CD8-positive, alpha-beta memory T cell (primary cell): Measurements from ENCODE around the gene RNU11. TPM values are rescaled to one million over a fixed set of nuclear protein-coding genes. Genes with fewer than 3 reads are reported as not detected.
"Not testable (repeated sequence)": the region's sequence is repeated elsewhere in the genome, so short reads cannot be mapped to it uniquely, and the experiment has no call there.

Experiments
- CTCF ChIA-PET: fragments of 350-600 bp; sonication (Branson Sonifier 250); formaldehyde crosslinking; loops from one replicate; lab custom pipeline; 2021; ENCODE audit warnings: antibody characterized with exemption; lab: Charles Lee
- POLR2A ChIA-PET: fragments of 350-600 bp; sonication (Branson Sonifier 250); formaldehyde crosslinking; loops from one replicate; lab custom pipeline; 2021; ENCODE audit warnings: antibody characterized with exemption; lab: Charles Lee
- DNase-seq, 5 donors: peaks; one replicate each; pipeline versions ENCODE4 v3.0.0 to v3.0.0-alpha.2; 2020 to 2022; ENCODE audit warnings: mixed read lengths in 1 of 5
- H3K27ac ChIP-seq: one replicate; pipeline ENCODE4 v1.7.0; 2013; ENCODE audit warnings: low read depth, mild to moderate bottlenecking, low read length, moderate library complexity
- H3K27me3 ChIP-seq: 2 replicates; pipeline ENCODE4 v1.7.0; 2013; ENCODE audit warnings: low read length, mild to moderate bottlenecking; ENCODE audit not compliant: insufficient read depth, poor library complexity, severe bottlenecking
- H3K36me3 ChIP-seq: 2 replicates; pipeline ENCODE4 v1.7.0; 2013; ENCODE audit warnings: mild to moderate bottlenecking, low read length, moderate library complexity; ENCODE audit not compliant: insufficient read depth
- H3K4me1 ChIP-seq: 2 replicates; pipeline ENCODE4 v1.7.0; 2013; ENCODE audit warnings: mild to moderate bottlenecking, low read length, moderate library complexity; ENCODE audit not compliant: insufficient read depth
- H3K4me3 ChIP-seq: 2 replicates; pipeline ENCODE4 v1.7.0; 2013; ENCODE audit warnings: mild to moderate bottlenecking, low read length
- H3K9me3 ChIP-seq: 2 replicates; pipeline ENCODE4 v1.7.0; 2013; ENCODE audit warnings: mild to moderate bottlenecking, low read length
- H3K27ac Mint-ChIP-seq, 8 donors: one replicate each; pipeline ENCODE4 v1.8.0; 2020 to 2021; ENCODE audit warnings: mixed read lengths in 8 of 8, mild to moderate bottlenecking in 6 of 8, inconsistent platforms in 3 of 8, moderate library complexity in 3 of 8
- H3K27me3 Mint-ChIP-seq, 2 donors: one replicate each; pipeline ENCODE4 v1.8.0; 2020 to 2021; ENCODE audit warnings: mixed read lengths in 2 of 2, mild to moderate bottlenecking in 1 of 2, moderate library complexity in 1 of 2
- H3K36me3 Mint-ChIP-seq, 3 donors: one replicate each; pipeline ENCODE4 v1.8.0; 2020 to 2021; ENCODE audit warnings: mixed read lengths in 3 of 3, inconsistent platforms in 1 of 3, mild to moderate bottlenecking in 1 of 3
- H3K4me1 Mint-ChIP-seq, 3 donors: one replicate each; pipeline ENCODE4 v1.8.0; 2020 to 2021; ENCODE audit warnings: mixed read lengths in 3 of 3, inconsistent platforms in 1 of 3, mild to moderate bottlenecking in 1 of 3
- H3K4me3 Mint-ChIP-seq, 7 donors: one replicate each; pipeline ENCODE4 v1.8.0; 2020 to 2021; ENCODE audit warnings: mixed read lengths in 7 of 7, mild to moderate bottlenecking in 6 of 7, moderate library complexity in 4 of 7, inconsistent platforms in 2 of 7
- H3K9me3 Mint-ChIP-seq, 5 donors: one replicate each; pipeline ENCODE4 v1.8.0; 2020 to 2022; ENCODE audit warnings: mixed read lengths in 5 of 5, mild to moderate bottlenecking in 3 of 5, moderate library complexity in 2 of 5, inconsistent platforms in 1 of 5
- polyA plus RNA-seq: library from polyadenylated mRNA; unstranded; fragments of 300-500 nt; fragmentation: Illumina TruSeq; gene quantifications from one replicate; pipeline ENCODE4 v1.2.3, GENCODE V29; 2021
- total RNA-seq, 2 experiments: library from RNA; stranded (reverse); gene quantifications; one replicate each; pipeline ENCODE4 v1.2.3, GENCODE V29; 2021

RNU11 gene
- total and polyA plus RNA-seq, 3 experiments from 2014 or later, result not detected

GRCh38 chr1:28666806-28667205 is 18.4 kb downstream of the RNU11 start:
- Histone ChIP-seq H3K27ac (no peak overlapping the region), H3K4me3 (no peak overlapping the region), H3K4me1 (peaks cover 5% of the 10 kb centered on the region), H3K9me3 (no peaks in the 10 kb centered on the region), H3K27me3 (no peaks in the 10 kb centered on the region), H3K36me3 (no peaks in the 10 kb centered on the region)
- Mint-ChIP-seq H3K4me3 (peak overlapping the region in 2 of 7 donors; percentile 19 to 24), H3K9me3 (no peaks in the 10 kb centered on the region), H3K4me1 (peaks cover 16 to 27% (median 18%) of the 10 kb centered on the region in 3 donors), H3K27me3 (peaks cover 0 to 1% of the 10 kb centered on the region in 2 donors), H3K36me3 (peaks cover 0 to 11% (median 0%) of the 10 kb centered on the region in 3 donors), H3K27ac (peak overlapping the region in 6 of 8 donors; percentile 21 to 87 (median 62))
- ChIA-PET CTCF (interaction anchor here (3.3 to 4.4 kb wide), 2 partner anchors 19 to 22 kb away, joined by 14 to 31 read pairs; partner anchors contain the start of genes RNU11 and TAF12), POLR2A (interaction anchor here (3.0 kb wide), 2 partner anchors 18 to 70 kb away, joined by 34 to 83 read pairs; partner anchors contain the start of genes RNU11 and YTHDF2)
- no peak for DNase-seq

GRCh38 chr1:28668191-28668955 is 20.0 kb downstream of the RNU11 start, which contains the start of gene GMEB1:
GMEB1 (plus strand) TSS chr1:28668784; CDS start chr1:28683613, 14,829 bp downstream.
- ChIA-PET CTCF (interaction anchor here (1.0 to 4.4 kb wide), 5 partner anchors 16 to 87 kb away, joined by 3 to 31 read pairs (median 14); partner anchors contain the start of genes RNU11, TAF12 and YTHDF2), POLR2A (interaction anchor here (0.6 to 3.0 kb wide), 20 partner anchors 10 to 513 kb away, joined by 3 to 83 read pairs (median 6); partner anchors contain the start of genes MED18, PHACTR4, RCC1 and RNU11)
- H3K4me3 Mint-ChIP-seq, result peak within 1 kb of the TSS; percentile 92 to 97 (median 95)
- H3K4me1 ChIP-seq, result peaks cover 5% of the 10 kb centered on the region
- H3K4me1 Mint-ChIP-seq, result peaks cover 17 to 30% (median 23%) of the 10 kb centered on the region in 3 donors
- peak within 1 kb of the TSS; percentile 94 for H3K27ac ChIP-seq
- peak within 1 kb of the TSS; percentile 97 to 100 (median 99) for H3K27ac Mint-ChIP-seq
- peak within 1 kb of the TSS; percentile 93 for H3K4me3 ChIP-seq
- H3K27me3 Mint-ChIP-seq, result peaks cover 0 to 1% of the 10 kb centered on the region in 2 donors
- peak; percentile 76 to 90 (median 82) for DNase-seq
- H3K36me3 Mint-ChIP-seq, result peaks cover 0 to 13% (median 0%) of the 10 kb centered on the region in 3 donors
- H3K9me3 ChIP-seq, result no peaks in the 10 kb centered on the region
- H3K9me3 Mint-ChIP-seq, result no peaks in the 10 kb centered on the region
- H3K27me3 ChIP-seq, result no peaks in the 10 kb centered on the region
- H3K36me3 ChIP-seq, result no peaks in the 10 kb centered on the region

GRCh38 chr1:28668956-28669723 is 20.7 kb downstream of the RNU11 start:
- Mint-ChIP-seq H3K9me3 (no peaks in the 10 kb centered on the region), H3K4me3 (peak overlapping the region; percentile 91 to 97 (median 95)), H3K27ac (peak overlapping the region; percentile 96 to 99 (median 96)), H3K27me3 (peaks cover 0 to 1% of the 10 kb centered on the region in 2 donors), H3K4me1 (peaks cover 16 to 30% (median 23%) of the 10 kb centered on the region in 3 donors), H3K36me3 (peaks cover 0 to 14% (median 0%) of the 10 kb centered on the region in 3 donors)
- Histone ChIP-seq H3K4me1 (peaks cover 5% of the 10 kb centered on the region), H3K36me3 (no peaks in the 10 kb centered on the region), H3K4me3 (peak overlapping the region; percentile 93), H3K27me3 (no peaks in the 10 kb centered on the region), H3K27ac (peak overlapping the region; percentile 94), H3K9me3 (no peaks in the 10 kb centered on the region)
- ChIA-PET CTCF (interaction anchor here (0.8 to 4.4 kb wide), 5 partner anchors 21 to 162 kb away, joined by 3 to 31 read pairs (median 14); partner anchors contain the start of genes RNU11, TAF12 and YTHDF2), POLR2A (interaction anchor here (0.5 to 3.0 kb wide), 15 partner anchors 18 to 513 kb away, joined by 3 to 83 read pairs (median 6); partner anchors contain the start of genes MED18, PHACTR4, RCC1 and RNU11)
- DNase-seq, result peak; percentile 26 to 66 (median 47)

GRCh38 chr1:28671254-28671780 is 22.9 kb downstream of the RNU11 start:
- Histone ChIP-seq H3K9me3 (no peaks in the 10 kb centered on the region), H3K36me3 (no peaks in the 10 kb centered on the region), H3K27me3 (no peaks in the 10 kb centered on the region), H3K27ac (no peak overlapping the region), H3K4me1 (peaks cover 5% of the 10 kb centered on the region), H3K4me3 (no peak overlapping the region)
- ChIA-PET POLR2A (no interaction called here), CTCF (interaction anchor here (1.0 to 1.1 kb wide), 2 partner anchors 23 to 312 kb away, joined by 3 read pairs; partner anchors contain the start of gene RNU11)
- H3K4me3 Mint-ChIP-seq, result peak overlapping the region in 1 of 7 donors; percentile 22
- no peak overlapping the region for H3K27ac Mint-ChIP-seq
- peaks cover 0 to 21% (median 0%) of the 10 kb centered on the region in 3 donors for H3K36me3 Mint-ChIP-seq
- DNase-seq, result no peak
- H3K27me3 Mint-ChIP-seq, result peaks cover 0 to 1% of the 10 kb centered on the region in 2 donors
- H3K4me1 Mint-ChIP-seq, result peaks cover 15 to 29% (median 27%) of the 10 kb centered on the region in 3 donors
- H3K9me3 Mint-ChIP-seq, result no peaks in the 10 kb centered on the region

- H3K27me3 Mint-ChIP-seq, H3K36me3 ChIP-seq, H3K9me3 Mint-ChIP-seq, H3K9me3 ChIP-seq, H3K27ac ChIP-seq, DNase-seq, H3K4me3 ChIP-seq, H3K27me3 ChIP-seq, H3K4me1 ChIP-seq: not testable (repeated sequence)
- CTCF ChIA-PET, result interaction anchor here (1.1 kb wide), 1 partner anchor 32 kb away, joined by 3 read pairs; no protein-coding TSS in a partner anchor
- Mint-ChIP-seq H3K4me1 (peaks cover 14 to 27% (median 25%) of the 10 kb centered on the region in 3 donors), H3K36me3 (peaks cover 0 to 23% (median 2%) of the 10 kb centered on the region in 3 donors), H3K4me3 (peak overlapping the region in 2 of 7 donors; percentile 42 to 73), H3K27ac (peak overlapping the region in 1 of 8 donors; percentile 29)
- POLR2A ChIA-PET, result interaction anchor here (0.6 kb wide), 1 partner anchor 252 kb away, joined by 4 read pairs; no protein-coding TSS in a partner anchor
Observed at GRCh38 chr1:28672971-28673370, 24.6 kb downstream of the RNU11 start.

- peaks cover 0 to 16% (median 2%) of the 10 kb centered on the region in 3 donors for H3K36me3 Mint-ChIP-seq
- Histone ChIP-seq H3K36me3 (no peaks in the 10 kb centered on the region), H3K4me1 (no peaks in the 10 kb centered on the region), H3K27ac (no peak overlapping the region), H3K27me3 (no peaks in the 10 kb centered on the region), H3K4me3 (no peak overlapping the region), H3K9me3 (no peaks in the 10 kb centered on the region)
- H3K27ac Mint-ChIP-seq, result no peak overlapping the region
- H3K4me1 Mint-ChIP-seq, result peaks cover 7 to 15% (median 11%) of the 10 kb centered on the region in 3 donors
- H3K4me3 Mint-ChIP-seq, result no peak overlapping the region
- POLR2A ChIA-PET, result interaction anchor here (0.6 to 0.7 kb wide), 3 partner anchors 13 to 371 kb away, joined by 3 to 6 read pairs (median 4); no protein-coding TSS in a partner anchor
- no peak for DNase-seq
- CTCF ChIA-PET, result interaction anchor here (2.0 kb wide), 1 partner anchor 61 kb away, joined by 6 read pairs; the partner anchor contains the start of gene YTHDF2
- no peaks in the 10 kb centered on the region for H3K9me3 Mint-ChIP-seq
- no peaks in the 10 kb centered on the region for H3K27me3 Mint-ChIP-seq
Observed at GRCh38 chr1:28675924-28676257, 27.5 kb downstream of the RNU11 start.

- Mint-ChIP-seq H3K4me3 (peak overlapping the region in 1 of 7 donors; percentile 65), H3K9me3 (no peaks in the 10 kb centered on the region), H3K27me3 (no peaks in the 10 kb centered on the region), H3K36me3 (peaks cover 3 to 43% (median 5%) of the 10 kb centered on the region in 3 donors), H3K27ac (no peak overlapping the region), H3K4me1 (peaks cover 4 to 16% (median 5%) of the 10 kb centered on the region in 3 donors)
- Histone ChIP-seq H3K9me3 (no peaks in the 10 kb centered on the region), H3K4me1 (no peaks in the 10 kb centered on the region), H3K36me3 (peaks cover 2% of the 10 kb centered on the region), H3K27ac (no peak overlapping the region), H3K4me3 (no peak overlapping the region), H3K27me3 (no peaks in the 10 kb centered on the region)
- no peak for DNase-seq
- ChIA-PET POLR2A (no interaction called here), CTCF (no interaction called here)
Observed at GRCh38 chr1:28680151-28680550, 31.8 kb downstream of the RNU11 start.
